NCI-H345 (cell line): ENCODE measurements around the gene LSM4.

Experiments
- DNase-seq: peaks from one replicate; lab custom pipeline; 2025; lab: John Stamatoyannopoulos, UW

Gene LSM4

DNA sequence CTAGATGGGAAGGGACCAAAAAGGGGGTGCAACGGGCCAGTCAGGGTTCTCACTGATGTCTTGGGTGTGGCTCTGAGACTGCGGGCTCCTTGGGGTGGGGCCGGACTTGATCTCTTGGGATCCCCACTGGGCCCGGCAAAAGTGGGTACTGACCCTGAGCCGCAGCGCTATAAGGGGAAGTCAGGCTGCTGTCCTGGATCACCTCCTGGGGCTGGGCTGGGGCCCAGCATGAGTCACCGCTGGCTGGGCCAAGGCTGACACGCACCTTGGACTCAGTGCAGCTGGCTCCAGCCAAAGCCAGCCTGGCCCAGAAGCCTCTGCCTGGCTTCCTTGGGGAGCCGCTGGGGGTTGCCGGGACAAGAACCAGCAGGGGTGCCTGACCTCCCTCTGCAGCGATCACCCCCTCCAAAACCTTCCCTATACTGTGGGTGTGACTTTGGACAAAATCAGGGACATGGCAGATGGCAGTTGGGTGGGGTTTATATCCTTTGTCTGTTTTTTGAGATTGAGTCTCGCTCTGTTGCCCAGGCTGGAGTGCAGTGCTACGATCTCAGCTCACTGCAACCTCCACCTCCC, 48.0 kb downstream of the LSM4 start:
- DNase-seq, result no peak

DNA sequence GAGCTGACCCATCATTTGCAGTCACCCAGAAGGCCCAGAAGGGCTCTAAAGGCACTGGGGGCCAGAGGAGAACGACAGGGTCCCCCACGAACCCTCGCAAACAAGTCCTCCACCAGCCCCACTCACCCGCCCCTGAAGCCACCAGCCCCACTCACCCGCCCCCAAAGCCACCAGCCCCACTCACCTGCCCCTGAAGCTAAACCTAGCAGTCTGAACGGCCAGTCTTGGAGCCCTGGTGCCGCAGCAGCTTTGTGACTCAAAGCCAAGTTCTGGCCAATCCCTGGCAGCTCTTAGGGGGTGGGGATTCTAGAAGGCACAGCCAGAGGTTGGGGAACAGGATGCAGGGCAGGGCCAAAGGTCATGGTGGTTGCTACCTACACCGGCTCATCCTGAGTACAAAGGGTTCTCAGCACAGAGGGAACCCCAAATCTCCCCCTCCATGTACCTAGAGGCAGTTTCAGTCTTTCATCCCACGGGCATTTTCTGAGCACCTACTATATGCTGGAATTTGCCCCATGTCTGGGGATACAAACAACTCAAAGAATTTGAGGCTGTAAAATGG, 48.6 kb downstream of the LSM4 start, which contains the start of gene IQCN:
Gene IQCN (minus strand): TSS at position 234 of the 562 bp plus-strand sequence. CDS start 4,974 bp downstream, outside the sequence.
- no peak for DNase-seq

DNA sequence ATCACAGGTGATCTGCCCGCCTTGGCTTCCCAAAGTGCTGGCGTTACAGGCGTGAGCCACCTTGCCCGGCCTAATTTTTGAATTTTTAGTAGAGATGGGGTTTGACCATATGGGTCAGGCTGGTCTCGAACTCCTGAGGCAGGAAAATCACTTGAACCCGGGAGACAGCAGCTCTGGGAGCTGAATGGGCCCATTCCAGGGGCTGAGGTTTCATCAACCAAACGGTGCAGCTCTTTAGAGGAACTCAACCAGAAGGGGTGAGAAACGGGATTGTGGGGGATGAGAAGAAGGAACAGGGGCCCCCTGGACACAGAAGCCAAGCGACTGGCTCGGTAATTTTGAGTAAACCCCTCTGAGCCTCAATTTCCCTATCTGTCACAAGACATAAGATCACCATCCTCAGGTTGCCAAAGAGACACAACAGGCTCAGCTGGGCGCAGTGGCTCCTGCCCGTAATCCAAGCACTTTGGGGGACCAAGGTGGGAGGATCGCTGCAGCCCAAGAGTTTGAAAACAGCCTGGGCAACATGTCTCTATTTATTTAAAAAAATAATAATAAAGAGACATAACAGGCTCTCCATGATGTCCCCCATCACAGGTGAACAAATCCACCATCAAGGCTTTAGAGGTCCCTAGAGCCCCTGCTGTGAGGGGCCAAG, 49.2 kb downstream of the LSM4 start:
- no peak for DNase-seq

DNA sequence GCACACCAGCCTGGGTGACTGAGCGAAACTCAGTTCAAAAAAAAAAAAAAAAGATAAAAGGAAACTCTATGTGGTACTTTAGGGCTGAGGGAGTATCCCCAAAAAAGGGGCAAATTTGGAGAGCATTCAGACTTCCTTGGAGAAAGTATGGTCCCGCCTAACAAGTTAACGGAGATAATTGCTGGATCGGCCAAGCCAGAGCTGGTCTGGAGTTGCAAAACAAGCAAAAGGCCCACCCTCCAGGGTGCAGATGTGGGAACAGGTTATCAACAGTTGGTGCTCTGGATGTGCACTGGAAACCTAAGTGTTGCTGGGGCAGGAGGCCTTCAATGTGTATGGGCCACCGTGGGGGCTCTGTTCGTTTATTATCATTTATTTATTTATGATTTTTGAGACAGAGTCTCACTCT, 51.4 kb downstream of the LSM4 start:
- DNase-seq, result no peak

DNA sequence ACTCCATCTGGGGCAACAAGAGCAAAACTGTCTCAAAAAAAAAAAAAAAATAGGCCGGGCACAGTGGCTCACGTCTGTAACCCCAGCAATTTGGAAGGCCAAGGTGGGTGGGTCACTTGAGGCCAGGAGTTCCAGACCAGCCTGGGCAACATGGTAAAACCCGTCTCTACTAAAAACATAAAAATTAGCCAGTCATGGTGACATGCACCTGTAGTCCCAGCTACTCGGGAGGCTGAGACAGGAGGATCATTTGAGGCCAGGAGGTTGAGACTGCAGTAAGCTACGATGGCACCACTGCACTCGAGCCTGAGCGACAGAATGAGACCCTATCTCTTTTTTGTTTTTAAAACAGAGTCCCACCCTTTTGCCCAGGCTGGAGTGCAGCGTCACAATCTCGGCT, 52.5 kb downstream of the LSM4 start:
- no peak for DNase-seq

DNA sequence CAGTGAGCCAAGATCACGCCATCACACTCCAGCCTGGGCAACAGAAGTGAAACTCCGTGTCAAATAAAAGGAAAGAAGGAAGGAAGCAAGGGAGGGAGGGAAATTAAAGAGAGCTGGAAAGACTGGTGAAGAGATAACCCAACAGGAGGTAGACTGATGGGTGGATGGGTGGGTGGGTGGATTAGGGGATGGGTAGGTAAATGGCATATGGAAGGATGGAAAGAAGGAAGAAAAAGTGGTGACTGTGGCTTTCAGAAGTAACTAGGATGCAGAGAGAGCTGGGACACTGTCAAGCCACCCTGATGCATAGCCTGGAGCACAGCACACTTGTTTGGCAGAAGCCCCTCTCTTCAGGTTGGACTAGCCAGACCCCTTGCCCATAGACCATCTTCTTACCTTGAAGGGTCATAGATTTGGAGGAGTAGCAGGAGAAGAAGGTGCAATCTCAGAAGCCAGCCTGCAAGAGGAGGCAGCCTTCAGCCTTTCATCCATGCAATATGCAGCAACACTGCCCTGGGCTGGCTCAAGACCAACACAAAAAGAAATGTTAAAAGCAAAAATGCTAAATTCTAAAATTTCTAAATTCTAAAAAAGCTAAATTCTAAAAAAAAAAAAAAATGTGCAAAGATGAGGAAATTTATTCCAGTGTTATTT, 53.7 kb downstream of the LSM4 start:
- DNase-seq, result no peak

DNA sequence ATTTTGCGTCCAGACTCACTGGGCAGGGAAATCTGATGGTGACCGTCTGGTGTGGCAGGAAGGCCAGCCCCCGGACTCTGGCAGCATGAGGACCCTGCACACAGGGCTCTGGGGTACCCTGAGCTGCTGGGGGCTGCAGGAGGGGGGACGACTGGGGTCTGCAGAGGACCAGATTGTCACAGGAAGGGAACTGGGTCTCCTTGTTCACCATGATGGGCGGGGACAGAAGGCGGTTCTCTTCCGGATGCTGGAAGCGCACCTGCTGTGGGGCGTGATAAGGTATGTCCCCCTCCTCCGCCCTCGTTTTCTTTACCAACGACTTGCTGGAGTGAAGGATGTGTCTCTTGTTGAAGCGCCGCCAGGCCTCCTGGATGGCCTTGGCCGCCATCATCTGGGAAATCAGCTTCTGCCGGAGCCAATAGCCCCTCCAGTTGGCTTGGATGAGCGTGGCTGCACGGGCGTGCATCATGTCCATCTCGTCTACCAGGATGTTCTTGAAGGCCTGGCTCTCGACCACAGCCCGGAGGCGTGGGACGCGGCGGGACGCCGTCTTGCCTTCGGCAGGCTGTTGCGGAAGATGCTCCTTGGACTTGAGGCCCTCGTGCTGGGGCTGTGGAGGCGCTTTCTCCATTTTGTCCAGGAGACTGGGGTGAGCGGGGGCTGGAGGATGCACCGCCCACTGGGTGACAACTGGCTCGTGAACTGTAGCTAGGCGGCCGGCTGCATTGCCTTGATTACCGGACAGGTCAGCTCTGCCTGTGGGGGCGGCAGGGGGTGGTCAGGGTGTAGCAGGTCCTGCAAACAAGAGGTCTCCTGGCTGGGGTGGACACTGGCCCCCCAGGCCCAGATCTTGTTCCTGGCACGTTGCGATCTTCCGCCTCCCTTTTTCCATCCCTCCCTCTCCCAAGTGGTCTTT, 55.8 kb downstream of the LSM4 start:
- no peak for DNase-seq

DNA sequence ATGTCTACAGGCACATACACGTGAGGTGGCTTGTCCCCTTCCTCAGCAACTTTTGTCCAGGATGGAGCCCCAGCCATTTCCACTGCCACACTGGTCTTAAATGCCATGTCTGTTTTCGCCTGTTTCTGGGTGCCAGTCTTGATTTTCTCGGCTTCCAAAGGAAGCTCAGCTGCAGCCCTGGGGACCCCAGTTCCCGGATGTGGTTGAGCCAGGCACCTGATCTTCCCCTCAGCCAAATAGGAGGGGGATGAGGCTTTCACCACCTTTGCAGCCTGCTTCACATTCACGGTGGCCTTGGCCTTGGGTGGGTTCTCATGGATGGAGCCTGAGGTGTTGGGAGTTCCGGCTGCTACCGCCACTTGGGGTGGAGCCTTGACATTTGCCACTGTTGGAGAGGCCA, 57.3 kb downstream of the LSM4 start:
- no peak for DNase-seq

DNA sequence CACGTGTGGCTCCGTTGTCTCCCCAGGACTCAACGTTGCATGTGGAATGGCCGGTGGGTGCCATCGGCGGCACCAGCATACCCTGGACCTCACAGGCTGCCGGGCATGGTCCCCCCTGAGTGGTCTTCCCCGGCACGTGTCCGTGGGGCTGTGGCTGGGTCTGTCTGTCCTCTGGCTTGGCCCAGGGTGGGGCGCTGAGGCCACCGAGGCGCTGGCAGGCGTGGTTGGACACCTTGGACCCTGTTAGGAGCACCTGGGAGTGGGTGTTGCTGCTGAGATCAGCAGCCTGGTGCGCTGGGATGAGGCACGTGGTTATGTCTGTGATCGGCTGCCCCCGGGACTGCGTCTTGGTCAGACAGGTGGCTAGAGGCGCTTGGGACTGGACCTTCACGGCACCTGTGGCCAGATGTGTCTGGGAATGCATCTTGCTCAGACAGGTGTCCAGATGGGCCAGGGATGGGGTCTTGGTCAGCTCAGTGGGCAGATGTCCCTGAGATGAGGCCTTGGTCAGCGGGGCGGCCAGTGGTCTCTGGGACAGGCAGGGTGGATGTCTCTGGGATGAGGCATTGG, 57.8 kb downstream of the LSM4 start:
- DNase-seq, result no peak

DNA sequence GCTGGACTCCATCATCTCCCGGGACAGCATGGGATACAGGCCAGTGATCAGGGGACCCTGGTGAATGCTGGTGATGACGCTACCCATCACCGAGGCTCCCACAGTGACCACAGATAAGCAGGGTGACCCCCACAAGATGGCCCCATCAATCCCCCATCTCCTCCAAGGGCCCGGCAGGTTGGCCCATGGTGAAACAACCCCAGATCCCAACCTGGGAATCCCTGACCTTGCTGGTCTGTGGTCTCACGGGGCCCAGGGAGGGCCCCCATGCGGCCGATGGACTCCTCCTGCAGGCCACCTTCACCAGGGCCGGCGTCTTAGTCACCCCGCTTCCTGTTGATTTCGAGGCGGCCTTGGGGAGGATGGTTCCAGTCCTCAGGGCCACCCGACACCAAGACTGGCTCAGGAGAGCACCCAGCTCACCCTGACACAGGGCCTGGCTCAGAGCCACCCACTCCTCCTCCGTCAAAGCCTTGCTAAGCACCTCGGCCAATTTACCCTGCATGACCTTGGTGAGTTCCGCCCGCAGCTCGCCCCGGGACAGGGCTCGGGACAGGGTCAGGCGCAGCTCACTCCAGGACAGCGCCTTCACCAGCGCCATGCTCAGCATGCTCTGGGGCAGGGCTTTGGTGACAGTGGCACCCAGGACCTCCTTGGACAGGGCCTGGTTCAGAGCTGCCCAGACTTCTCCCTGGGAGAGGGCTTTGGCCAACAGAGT, 58.6 kb downstream of the LSM4 start:
- DNase-seq, result no peak

DNA sequence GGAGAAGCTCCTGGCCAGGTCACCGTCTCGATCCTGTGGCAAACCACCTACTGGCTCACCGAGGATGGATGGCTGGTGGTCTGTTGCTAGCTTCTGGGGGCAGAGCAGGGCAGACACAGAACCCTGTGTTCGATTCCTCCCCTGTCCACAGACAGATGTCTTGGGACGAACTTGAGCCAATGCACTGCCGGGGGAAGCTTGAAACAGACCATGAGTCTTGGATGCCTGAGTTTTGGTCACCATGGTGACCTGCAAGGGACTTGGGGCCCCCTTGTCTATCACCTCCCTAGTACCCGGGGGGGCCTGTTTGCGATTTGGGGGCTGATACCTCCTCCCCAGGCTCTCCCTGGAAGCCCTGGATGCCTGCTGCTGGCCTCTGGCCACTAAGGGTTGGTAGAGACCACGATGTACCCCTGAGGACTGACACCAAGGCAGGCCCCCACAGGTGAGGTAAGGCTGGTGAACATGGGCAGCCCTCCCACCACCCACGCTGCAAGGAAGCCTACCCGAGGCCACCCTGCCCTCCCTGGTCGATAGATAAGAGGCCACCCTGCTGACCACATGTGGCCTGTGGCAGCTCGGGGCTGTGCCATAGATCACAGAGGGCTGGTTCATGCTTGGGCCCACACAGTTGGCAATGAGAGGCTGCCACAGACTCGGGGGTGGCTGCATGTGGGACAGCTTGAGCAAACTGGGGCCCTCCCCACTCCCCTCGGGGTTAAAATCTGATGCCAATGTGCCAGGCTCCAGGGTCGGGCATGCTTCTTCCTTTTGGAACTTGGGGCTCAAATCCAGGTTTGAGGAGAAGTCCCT, 59.3 kb downstream of the LSM4 start:
- DNase-seq, result no peak

DNA sequence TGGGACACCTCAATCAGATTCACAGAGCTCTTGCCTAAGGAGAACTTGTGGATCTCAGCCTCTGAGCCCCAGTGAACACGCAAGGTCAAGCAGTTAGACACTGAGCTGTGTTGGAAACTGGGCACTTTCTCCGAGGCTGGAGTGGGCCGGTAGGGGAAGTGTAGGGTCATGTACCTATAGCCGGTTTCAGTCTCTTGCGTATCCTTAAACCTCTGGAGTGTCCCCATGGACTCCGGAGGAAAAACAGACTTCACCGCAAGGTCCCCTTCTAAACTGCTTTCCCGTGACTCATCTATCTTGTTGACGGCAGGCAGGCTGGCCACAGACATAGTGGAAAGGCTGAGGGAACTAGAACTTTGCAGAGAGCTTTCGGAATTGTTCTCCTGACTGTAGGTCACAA, 60.0 kb downstream of the LSM4 start:
- no peak for DNase-seq

DNA sequence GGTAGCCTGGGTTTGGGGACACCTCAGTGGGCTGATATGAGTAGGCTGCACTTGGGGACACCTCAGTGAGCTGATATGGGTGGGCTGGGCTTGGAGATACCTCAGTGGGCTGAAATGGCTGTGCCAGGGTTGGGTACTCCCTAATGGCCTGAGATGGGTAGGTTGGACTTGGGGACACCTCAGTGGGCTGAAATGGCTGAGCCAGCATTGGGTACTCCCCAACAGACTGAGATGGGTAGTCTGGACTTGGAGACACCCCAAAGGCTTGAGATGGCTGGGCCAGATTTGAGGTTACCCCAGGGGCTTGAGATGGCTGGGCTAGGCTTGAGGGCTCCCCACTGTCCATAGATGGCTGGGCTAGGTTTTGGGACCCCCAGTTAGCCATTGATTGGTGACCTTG, 60.7 kb downstream of the LSM4 start:
- DNase-seq, result no peak

DNA sequence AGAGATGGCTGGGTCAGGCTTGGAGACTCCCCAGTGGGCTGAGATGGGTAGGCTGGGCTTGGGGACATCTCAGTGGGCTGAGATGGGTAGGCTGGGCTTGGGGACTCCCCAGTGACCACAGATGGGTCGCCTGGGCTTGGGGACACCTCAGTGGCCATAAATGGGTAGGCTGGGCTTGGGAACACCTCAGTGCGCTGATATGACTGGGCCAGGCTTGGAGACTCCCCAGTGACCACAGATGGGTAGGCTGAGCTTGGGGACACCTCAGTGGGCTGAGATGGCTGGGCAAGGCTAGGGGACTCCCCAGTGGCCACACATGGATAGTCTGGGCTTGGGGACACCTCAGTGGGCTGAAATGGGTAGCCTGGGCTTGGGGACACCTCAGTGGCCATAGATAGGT, 61.4 kb downstream of the LSM4 start:
- no peak for DNase-seq

DNA sequence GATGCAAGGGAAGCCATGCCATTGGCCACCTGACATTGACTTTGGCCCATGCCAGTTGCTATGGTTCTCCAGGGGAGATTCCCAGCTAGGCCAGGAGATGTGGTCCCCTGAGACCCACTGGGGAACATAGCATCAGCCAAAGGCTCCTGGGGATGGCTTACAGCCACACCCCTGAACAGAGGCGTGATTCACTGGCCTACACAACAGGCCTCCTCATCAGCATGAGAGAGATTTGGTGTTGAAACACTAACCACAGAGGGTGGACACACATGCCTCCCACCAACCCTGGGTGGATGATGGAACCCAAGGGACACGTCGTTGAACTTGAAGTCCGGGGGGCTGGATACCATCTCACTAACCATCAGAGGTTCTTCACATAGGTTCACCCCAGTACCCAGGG, 63.0 kb downstream of the LSM4 start:
- DNase-seq, result no peak

DNA sequence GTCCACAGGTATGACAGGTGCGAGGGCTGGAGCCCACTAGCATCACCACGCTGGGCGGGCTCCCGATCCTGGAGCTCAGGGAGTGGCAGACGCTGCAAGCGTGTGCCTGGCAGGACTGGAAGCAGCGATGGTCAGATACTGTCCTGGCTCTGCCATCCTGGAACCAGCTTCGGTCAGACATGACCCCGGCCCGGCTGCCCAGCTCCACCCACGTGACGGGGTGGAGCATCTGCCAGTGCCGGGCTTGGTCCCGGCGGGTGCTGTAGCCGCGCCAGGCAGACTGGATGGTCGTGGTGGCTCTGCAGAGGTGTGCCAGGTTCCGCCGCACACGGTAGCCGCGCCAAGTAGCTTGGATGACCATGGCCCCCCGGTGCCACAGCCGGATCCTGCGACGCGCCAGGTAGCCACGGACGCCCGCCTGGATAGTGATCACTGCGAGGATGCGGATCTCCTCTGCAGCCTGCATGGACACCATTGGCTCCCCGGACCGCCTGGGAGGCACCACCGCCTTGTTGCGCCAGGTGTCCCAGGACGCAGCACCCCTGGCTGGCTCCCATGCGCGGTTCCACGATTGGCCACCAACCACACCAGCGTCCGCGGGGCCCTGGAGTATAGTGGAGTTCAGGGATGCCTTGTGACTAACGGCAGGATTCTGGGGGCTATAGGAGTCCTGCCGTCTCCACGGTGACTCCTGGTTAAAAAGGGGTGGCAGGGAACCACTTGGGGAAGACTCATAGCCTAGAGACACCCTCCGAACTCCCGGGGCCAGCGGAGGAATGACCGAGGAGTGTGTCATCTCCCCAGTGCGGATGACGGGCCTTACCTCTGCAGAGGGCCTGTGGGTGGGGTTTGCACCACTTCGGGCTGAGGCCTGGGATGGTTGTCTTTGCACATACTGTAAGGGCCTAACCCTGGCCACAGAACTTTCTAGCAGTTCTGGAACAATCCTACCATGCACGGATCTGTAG, 65.1 kb downstream of the LSM4 start:
- no peak for DNase-seq
